Esophagus squamous epithelium (tissue), 5 donors: ENCODE data around the gene CORIN. TPM values are rescaled to one million over a fixed set of nuclear protein-coding genes. Genes with fewer than 3 reads are reported as not detected.

Experiments used
- DNase-seq: peaks from one replicate; lab custom pipeline; 2025; lab: John Stamatoyannopoulos, UW
- H3K27ac ChIP-seq, 4 donors: fragments of 200-600 bp; sonication (generic); one replicate each; pipeline ENCODE4 v1.5.1; 2016 to 2019; ENCODE audit warnings: mild to moderate bottlenecking in 1 of 4
- H3K27me3 ChIP-seq, 4 donors: fragments of 200-600 bp; sonication (generic); 1 replicate in 3 of 4; 2 replicates in 1 of 4; pipeline versions ENCODE4 v1.5.1 to v1.6.0; 2017 to 2021; ENCODE audit warnings: antibody characterized with exemption in 1 of 4
- H3K36me3 ChIP-seq, 3 donors: fragments of 200-600 bp; sonication (generic); one replicate each; pipeline ENCODE4 v1.5.1; 2016 to 2019
- H3K4me1 ChIP-seq, 3 donors: fragments of 200-600 bp; sonication (generic); one replicate each; pipeline ENCODE4 v1.5.1; 2017 to 2019
- H3K4me3 ChIP-seq, 4 donors: fragments of 200-600 bp; sonication (generic); 1 replicate in 3 of 4; 2 replicates in 1 of 4; pipeline ENCODE4 v1.5.1; 2016 to 2019; ENCODE audit warnings: mild to moderate bottlenecking in 2 of 4, moderate library complexity in 1 of 4
- H3K9me3 ChIP-seq, 3 donors: fragments of 200-600 bp; sonication (generic); one replicate each; pipeline ENCODE4 v1.5.1; 2016 to 2019
- POLR2A ChIP-seq, 4 donors: fragments of 450-650 bp; IDR thresholded peaks; one replicate each; pipeline ENCODE4 v1.6.1; 2017; ENCODE audit warnings: antibody characterized with exemption in 4 of 4, mild to moderate bottlenecking in 4 of 4, moderate library complexity in 3 of 4
- WGBS, 2 donors: methylation state at CpG; one replicate each; pipeline ENCODE4 v1.1.5; 2018; 5-methylcytosine and 5-hydroxymethylcytosine counted together
- intact Hi-C: fragments of 100-400 bp; cut with DNase I; formaldehyde crosslinking; loops from one replicate; pipeline ENCODE4 v1.15.0; 2022
- total RNA-seq, 4 donors: library from RNA; depleted of rRNA; stranded (reverse); fragments of >200 nt; gene quantifications; one replicate each; pipeline ENCODE4 v1.1.0, GENCODE V29; 2016
- TF ChIP-seq, protein P1 (sequence below), 6 experiments: fragments of 450-650 bp in 4 of 6; fragments of 200-600 bp in 2 of 6; sonication (generic) in 2 of 6; IDR thresholded peaks; one replicate each; pipeline ENCODE4 v1.5.1; 2016 to 2019; ENCODE audit warnings: antibody characterized with exemption in 6 of 6, mild to moderate bottlenecking in 4 of 6, moderate library complexity in 4 of 6
- donor health status: DM: yes; HTN: yes; CAD: no.

CORIN gene
- total RNA-seq, 4 donors from 2014 or later: 0.08 to 4.8 (median 0.41) TPM

DNA sequence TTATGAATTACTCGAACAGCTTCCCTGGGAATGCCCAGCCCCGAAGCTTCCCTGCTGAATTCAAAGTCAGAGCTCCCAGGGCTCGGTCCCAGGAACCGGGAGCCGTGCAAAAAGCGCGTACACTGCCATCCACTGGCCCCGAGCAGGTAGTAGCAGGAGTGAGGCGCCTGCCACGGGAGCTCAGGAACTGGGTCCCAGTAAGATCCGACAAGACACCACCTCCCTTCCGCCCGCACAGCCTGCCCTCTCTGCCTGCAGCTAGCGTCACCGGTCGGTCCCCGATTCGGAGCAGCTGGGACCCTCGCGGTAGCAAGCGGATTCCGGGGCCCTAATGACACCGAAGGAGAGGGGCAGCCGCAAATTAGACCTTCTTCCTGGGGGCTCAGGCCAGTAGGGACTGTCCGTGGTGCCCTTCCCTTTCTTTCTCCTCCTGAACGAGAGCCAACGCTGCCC lies 1.2 kb downstream of the CORIN start:
- H3K36me3 ChIP-seq: no peaks in the 10 kb centered on the region
- DNase-seq: peak; percentile 1
- peaks cover 17 to 35% (median 20%) of the 10 kb centered on the region in 3 donors for H3K4me1 ChIP-seq
- no peak overlapping the region for H3K27ac ChIP-seq
- 0 to 3% methylated on average over 3 to 15 of the region's 27 CpGs for WGBS, 2 donors
- TF ChIP-seq, protein P1, sequence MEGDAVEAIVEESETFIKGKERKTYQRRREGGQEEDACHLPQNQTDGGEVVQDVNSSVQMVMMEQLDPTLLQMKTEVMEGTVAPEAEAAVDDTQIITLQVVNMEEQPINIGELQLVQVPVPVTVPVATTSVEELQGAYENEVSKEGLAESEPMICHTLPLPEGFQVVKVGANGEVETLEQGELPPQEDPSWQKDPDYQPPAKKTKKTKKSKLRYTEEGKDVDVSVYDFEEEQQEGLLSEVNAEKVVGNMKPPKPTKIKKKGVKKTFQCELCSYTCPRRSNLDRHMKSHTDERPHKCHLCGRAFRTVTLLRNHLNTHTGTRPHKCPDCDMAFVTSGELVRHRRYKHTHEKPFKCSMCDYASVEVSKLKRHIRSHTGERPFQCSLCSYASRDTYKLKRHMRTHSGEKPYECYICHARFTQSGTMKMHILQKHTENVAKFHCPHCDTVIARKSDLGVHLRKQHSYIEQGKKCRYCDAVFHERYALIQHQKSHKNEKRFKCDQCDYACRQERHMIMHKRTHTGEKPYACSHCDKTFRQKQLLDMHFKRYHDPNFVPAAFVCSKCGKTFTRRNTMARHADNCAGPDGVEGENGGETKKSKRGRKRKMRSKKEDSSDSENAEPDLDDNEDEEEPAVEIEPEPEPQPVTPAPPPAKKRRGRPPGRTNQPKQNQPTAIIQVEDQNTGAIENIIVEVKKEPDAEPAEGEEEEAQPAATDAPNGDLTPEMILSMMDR (IDR thresholded peaks at IDR 0.05): peak; percentile 28 to 70 (median 53)
- no peak for TF ChIP-seq POLR2A (IDR thresholded peaks at IDR 0.05)
- peaks cover 0 to 12% (median under 1%) of the 10 kb centered on the region in 4 donors for H3K27me3 ChIP-seq
- no peaks in the 10 kb centered on the region for H3K9me3 ChIP-seq
- intact Hi-C loops: loop anchor here (10.0 kb wide), 1 partner anchor 152 kb away; no protein-coding TSS in a partner anchor
- H3K4me3 ChIP-seq: peak overlapping the region; percentile 38 to 71 (median 49)

DNA sequence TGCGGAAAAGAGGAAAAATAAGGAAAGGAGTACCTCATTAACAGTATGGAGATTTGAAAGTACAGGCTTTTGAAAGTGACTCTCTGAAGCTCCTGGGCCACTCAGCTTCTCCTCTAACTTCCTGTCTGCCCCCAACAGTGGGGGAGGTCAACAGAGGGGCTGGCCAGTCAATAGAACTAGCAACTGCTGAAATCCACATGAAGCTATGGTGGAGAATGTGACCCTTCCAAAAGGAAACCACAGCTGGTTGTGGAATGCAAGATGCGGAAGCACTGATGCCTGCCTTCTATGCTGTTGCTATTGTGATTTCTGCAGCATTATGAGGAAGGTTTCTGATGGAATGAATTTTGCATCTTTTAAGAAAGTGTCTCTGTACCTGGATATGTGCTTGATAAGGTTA lies 2.4 kb downstream of the CORIN start:
- peaks cover 17 to 43% (median 20%) of the 10 kb centered on the region in 3 donors for H3K4me1 ChIP-seq
- no peak overlapping the region for H3K27ac ChIP-seq
- no peak for DNase-seq
- H3K9me3 ChIP-seq: no peaks in the 10 kb centered on the region
- H3K36me3 ChIP-seq: no peaks in the 10 kb centered on the region
- TF ChIP-seq, protein P1 (IDR thresholded peaks at IDR 0.05): no peak
- no peak for TF ChIP-seq POLR2A (IDR thresholded peaks at IDR 0.05)
- intact Hi-C loops: loop anchor here (10.0 kb wide), 1 partner anchor 151 kb away; no protein-coding TSS in a partner anchor
- WGBS, 2 donors: 77% methylated on average over 2 of the region's 2 CpGs
- peaks cover 0 to 12% (median 1%) of the 10 kb centered on the region in 4 donors for H3K27me3 ChIP-seq
- no peak overlapping the region for H3K4me3 ChIP-seq

DNA sequence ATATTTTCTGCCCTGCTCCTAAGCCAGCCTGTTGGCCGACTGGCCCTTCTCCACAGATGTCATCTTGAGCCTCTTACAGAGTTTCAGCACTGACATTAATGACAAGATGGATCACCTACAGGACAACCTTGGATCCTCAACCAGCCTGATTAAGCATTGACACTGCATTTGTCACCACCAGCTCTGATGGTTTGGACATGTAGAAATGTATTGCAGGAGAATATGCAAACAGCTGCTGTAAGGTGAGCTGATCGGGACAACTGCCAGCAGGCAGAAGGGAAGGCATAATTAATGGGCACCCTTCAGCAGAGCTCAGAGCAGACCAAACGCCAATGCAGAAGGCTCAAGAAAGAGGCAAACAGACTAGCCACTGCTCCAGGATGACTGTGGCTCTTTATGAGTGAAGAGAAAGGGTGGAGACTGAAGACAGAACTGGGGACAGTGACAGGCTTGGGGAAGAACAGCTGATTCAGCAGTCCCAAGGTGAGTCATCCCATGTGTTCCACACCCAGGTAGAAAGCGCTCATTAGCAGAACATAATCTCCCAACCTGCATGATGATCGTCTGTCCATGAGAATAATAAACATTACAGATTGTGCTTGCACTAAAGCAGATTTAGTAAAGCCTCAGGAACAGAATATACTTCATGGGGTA lies 6.7 kb downstream of the CORIN start:
- Histone ChIP-seq H3K9me3 (no peaks in the 10 kb centered on the region), H3K4me3 (no peak overlapping the region), H3K27me3 (peaks cover 0 to 8% (median 1%) of the 10 kb centered on the region in 4 donors), H3K36me3 (no peaks in the 10 kb centered on the region), H3K4me1 (peaks cover 2 to 17% (median 6%) of the 10 kb centered on the region in 3 donors), H3K27ac (no peak overlapping the region)
- 38 to 64% methylated on average over 5 of the region's 5 CpGs for WGBS, 2 donors
- no peak for DNase-seq
- intact Hi-C loops: loop anchor here (10.0 kb wide), 1 partner anchor 146 kb away; no protein-coding TSS in a partner anchor
- TF ChIP-seq, protein P1 (IDR thresholded peaks at IDR 0.05): no peak
- TF ChIP-seq POLR2A (IDR thresholded peaks at IDR 0.05): no peak

DNA sequence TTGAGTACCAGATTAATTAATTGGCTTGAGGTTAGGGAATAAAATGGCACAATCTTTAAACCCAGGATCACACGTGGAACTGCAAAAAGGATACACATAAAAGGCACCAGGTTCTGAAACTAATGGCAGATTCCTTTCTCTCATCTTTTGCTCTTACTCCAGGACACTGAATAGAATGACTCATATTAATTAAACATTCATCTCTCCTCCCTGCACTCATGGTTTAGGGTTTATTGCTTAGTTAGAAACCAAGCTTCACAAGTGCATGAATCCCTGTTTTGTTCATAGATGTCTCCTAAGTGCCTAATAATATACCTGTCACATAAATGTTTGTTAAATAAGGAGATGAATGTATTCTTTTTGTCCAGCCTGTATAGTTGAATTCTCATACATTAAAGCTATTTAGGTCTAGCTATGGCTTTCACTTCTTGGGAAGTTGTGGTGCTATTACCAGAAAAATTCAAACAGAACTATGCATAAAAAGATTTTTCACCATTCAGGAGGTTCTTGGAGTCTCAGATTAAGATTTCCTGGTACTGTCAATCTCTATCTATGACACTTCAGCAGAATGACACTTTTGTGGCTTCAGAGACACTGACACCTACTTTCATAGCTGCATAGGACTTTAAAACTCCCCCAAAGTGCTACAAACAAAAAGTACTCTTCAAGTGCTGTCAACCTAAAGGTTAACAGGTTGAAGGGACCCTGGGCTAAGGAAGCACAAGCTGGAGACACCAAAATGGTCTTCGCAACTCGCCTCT lies 7.4 kb downstream of the CORIN start:
- Histone ChIP-seq H3K36me3 (no peaks in the 10 kb centered on the region), H3K27me3 (peaks cover 0 to 8% (median 1%) of the 10 kb centered on the region in 4 donors), H3K9me3 (no peaks in the 10 kb centered on the region), H3K27ac (no peak overlapping the region), H3K4me3 (no peak overlapping the region), H3K4me1 (peaks cover 0 to 10% (median 0%) of the 10 kb centered on the region in 3 donors)
- intact Hi-C loops: loop anchor here (10.0 kb wide), 1 partner anchor 146 kb away; no protein-coding TSS in a partner anchor
- no peak for DNase-seq
- WGBS, 2 donors: 69 to 75% methylated on average over 3 of the region's 3 CpGs
- TF ChIP-seq POLR2A (IDR thresholded peaks at IDR 0.05): no peak
- TF ChIP-seq, protein P1 (IDR thresholded peaks at IDR 0.05): no peak
